Activated CD4-positive, alpha-beta T cell treated with anti-CD3 and anti-CD28 coated beads, Interleukin-2, Interleukin-4, amounts not matched to agents 100 ng/mL and 50 ng/mL, durations not matched to agents 16 hours and 8 hours (primary cell): ENCODE results near the gene SCAF4.
"Not testable (repeated sequence)": the region's sequence is repeated elsewhere in the genome, so short reads cannot be mapped to it uniquely, and the experiment has no call there.

Source experiments
- DNase-seq: peaks from one replicate; pipeline ENCODE4 v3.0.0-alpha.2; 2020; ENCODE audit warnings: low spot score

SCAF4 gene

DNA sequence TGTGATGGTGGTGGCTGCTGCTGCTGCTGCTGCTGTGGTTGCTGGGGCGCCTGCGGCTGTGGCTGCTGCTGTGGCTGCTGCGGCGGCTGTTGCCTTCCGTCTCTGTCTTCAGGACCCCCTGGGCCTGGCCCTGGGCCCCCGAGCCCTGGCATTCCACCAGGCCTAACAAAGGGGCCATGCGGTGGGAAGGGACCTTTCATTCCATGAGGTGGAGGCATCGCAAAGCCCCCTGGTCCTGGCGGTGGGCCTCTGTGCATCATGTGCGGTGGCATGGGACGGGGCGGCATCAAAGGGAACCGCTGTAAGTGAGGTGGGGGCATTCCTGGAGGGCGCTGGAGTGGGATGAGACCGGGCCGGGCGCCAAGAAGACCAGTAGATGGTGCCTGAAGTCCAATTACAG lies 60.0 kb downstream of the SCAF4 start:
- DNase-seq: no peak

DNA sequence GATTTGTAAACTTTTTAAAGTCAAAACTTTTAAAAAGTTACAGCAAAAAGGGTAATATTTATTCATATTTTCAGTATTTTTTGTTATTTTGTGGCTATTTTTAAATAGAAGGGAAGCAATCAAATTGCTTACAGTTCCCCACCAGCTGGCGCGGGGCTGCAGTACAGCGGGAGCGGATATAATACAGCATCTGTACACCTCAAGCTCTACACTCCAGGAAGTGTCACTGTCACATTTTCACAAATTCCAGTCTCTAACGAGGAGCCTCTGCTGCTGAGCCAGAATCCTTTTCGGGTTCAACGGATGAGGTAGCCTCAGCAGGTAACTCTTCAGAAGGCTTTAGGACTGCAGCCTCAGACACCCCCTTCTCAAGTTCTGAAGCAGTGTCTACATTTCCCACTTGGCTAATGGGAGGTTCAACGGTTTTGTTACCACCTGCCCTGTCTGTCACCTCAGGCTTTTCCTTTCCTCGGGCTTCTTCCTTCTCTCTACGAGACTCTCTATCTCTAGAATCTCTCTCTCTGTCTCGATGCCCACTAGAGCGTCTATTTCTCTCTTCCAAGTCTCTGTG lies 60.7 kb downstream of the SCAF4 start:
- DNase-seq: no peak

DNA sequence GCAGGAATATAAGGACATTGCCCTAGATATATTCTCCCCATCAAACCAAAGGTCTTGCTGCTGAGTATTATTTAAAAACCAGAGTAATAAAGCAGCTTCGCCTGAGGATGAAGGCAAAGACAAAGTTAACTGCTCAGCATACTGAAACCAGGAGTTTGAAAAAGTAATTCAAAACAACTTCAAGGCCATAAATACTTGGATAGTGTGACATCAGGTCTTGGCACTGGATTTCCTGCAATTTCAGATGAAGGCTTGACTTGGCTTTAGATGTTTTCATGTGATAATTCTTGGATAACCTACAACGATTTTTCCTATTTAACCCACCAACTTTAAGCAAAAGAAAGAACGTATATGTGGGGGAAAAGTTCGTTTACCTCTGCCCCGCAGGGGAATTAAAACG lies 61.8 kb downstream of the SCAF4 start:
- DNase-seq: no peak

DNA sequence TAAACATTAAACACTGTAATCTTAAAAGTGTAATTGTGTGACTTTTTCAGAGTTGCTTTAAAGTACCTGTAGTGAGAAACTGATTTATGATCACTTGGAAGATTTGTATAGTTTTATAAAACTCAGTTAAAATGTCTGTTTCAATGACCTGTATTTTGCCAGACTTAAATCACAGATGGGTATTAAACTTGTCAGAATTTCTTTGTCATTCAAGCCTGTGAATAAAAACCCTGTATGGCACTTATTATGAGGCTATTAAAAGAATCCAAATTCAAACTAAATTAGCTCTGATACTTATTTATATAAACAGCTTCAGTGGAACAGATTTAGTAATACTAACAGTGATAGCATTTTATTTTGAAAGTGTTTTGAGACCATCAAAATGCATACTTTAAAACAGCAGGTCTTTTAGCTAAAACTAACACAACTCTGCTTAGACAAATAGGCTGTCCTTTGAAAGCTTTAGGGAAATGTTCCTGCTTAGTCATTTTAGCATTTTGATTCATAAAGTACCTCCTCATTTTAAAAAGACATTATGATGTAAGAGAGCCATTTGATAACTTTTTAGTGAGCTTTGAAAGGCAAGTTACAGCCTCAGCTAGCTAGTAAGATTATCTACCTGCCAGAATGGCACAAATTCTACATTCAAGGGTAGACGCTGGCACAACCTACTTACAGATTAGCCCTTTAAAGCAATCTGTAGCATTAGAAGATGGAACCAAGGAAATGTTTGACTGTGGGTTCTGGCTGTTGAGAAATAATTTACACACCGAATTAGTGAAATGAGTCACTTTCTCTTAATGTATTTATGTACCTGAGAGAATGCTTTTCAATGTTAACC lies 63.0 kb downstream of the SCAF4 start:
- DNase-seq: peak; percentile 57

DNA sequence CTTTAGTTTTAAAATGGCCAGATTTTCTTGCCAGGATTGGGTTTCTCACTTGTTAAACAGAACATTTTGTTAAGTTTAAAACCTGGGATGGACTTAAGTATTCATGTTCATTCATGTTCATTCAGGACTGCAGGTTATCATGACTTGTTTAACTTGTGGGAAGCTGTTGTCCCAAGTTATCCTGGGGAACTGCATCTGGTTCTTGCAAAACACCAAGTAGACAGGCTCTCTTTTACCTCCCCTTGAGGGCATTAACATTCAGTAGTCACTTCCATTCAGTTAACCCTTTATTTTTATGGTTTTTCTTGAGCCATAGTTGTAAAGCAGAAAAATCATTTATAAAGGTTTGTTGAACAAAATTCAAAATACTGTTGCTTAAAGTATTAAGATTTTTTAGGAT lies 64.3 kb downstream of the SCAF4 start:
- no peak for DNase-seq

DNA sequence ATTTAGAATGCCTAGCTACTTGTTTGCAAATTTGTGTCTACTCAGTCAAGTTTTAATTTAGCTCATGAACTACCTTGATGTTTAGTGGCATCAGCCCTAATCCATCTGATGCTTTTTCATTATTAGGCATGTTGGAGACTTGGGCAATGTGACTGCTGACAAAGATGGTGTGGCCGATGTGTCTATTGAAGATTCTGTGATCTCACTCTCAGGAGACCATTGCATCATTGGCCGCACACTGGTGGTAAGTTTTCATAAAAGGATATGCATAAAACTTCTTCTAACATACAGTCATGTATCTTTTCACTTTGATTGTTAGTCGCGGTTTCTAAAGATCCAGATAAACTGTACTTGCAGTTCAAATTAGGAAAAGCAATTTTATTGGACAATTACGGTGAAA lies 64.8 kb downstream of the SCAF4 start:
- DNase-seq: peak; percentile 46

DNA sequence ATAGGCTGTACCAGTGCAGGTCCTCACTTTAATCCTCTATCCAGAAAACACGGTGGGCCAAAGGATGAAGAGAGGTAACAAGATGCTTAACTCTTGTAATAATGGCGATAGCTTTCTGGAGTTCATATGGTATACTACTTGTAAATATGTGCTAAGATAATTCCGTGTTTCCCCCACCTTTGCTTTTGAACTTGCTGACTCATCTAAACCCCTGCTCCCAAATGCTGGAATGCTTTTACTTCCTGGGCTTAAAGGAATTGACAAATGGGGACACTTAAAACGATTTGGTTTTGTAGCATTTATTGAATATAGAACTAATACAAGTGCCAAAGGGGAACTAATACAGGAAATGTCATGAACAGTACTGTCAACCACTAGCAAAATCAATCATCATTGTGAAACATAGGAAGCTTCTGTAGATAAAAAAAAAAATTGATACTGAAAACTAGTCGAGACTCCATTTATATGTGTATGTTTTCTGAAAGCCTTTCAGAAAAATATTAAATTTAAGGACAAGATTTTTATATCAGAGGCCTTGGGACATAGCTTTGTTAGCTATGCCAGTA lies 65.4 kb downstream of the SCAF4 start:
- DNase-seq: no peak

DNA sequence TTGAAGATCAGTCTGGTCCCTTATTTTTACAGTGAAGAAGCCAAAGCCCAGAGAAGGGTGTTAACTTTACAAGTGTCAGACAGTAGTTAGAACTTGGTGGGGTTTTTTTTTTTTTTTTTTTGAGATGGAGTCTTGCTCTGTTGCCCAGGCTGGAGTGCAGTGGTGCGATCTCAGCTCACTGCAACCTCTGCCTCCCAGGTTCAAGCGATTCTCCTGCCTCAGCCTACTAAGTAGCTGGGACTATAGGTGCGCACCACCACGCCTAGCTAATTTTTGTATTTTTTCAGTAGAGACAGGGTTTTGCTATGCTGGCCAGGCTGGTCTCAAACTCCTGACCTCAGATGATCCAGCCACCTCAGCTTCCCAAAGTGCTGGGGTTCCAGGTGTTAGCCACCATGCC lies 66.0 kb downstream of the SCAF4 start:
- DNase-seq: not testable (repeated sequence)

DNA sequence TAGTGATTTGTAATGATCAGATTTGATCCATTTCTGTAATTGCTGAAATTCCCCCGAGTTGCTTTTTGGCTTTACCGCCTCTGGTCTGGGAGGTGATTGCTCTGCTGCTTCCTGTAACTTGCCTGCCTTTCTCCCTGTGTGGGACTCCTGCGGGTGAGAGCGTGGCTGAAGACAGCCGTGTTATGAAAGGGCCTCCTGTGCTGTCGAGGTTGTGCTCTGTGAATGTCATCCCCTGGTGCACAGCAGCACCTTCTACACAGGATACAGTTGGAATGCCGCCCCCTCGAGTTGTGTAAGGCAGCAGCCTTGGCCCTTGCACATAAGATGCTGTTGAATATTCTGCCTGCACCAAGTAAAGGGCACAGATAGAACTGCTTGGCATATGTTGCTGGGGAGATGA lies 66.5 kb downstream of the SCAF4 start:
- peak; percentile 48 for DNase-seq

DNA sequence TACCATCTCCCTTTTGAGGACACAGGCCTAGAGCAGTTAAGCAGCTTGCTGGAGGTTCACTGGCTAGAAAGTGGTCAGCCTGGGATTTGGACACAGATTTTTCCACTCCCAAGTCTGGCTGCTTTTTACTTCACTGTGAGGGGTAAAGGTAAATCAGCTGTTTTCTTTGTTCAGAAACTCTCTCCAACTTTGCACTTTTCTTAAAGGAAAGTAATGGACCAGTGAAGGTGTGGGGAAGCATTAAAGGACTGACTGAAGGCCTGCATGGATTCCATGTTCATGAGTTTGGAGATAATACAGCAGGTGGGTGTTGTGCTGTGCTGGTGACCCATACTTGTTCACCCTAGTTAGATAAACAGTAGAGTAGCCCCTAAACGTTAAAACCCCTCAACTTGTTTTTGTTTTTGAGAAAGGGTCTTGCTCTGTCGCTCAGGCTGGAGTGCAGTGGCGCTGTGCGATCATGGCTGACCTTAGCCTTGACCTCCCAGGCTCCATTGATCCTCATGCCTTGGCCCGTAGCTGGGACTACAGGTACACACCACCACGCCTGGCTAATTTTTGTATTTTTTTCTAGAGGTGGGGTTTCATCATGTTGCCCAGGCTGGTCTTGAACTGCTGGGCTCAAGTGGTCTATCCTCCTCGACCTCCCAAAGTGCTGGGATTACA lies 68.2 kb downstream of the SCAF4 start:
- no peak for DNase-seq

DNA sequence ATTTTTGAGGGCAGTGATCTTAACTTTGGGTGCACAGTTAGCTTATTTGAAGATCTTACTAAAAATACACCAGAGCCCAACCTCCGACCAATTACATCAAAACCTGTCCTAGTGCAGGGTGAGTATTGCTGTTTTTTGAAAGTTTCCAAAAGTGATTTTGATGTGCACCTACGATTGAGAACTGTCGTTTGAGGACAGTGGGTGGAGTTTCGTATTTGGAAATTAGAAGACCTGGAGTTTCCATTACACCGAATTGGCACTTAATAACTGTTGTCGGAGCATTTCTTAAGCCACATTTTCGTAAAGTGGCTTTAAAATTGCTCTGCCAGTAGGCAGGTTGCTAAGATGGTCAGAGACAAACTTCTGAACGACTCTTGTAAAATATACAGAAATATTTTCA lies 71.3 kb downstream of the SCAF4 start:
- no peak for DNase-seq

DNA sequence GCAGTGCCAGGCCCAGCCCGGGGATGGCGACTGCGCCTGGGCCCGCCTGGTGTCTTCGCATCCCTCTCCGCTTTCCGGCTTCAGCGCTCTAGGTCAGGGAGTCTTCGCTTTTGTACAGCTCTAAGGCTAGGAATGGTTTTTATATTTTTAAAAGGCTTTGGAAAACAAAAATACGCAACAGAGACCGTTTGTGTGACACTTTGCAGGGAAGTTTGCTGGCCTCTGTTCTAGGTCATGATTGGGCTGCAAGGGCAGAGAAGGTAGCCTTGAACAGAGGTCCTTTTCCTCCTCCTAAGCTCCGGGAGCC lies 71.7 kb downstream of the SCAF4 start:
- no peak for DNase-seq

DNA sequence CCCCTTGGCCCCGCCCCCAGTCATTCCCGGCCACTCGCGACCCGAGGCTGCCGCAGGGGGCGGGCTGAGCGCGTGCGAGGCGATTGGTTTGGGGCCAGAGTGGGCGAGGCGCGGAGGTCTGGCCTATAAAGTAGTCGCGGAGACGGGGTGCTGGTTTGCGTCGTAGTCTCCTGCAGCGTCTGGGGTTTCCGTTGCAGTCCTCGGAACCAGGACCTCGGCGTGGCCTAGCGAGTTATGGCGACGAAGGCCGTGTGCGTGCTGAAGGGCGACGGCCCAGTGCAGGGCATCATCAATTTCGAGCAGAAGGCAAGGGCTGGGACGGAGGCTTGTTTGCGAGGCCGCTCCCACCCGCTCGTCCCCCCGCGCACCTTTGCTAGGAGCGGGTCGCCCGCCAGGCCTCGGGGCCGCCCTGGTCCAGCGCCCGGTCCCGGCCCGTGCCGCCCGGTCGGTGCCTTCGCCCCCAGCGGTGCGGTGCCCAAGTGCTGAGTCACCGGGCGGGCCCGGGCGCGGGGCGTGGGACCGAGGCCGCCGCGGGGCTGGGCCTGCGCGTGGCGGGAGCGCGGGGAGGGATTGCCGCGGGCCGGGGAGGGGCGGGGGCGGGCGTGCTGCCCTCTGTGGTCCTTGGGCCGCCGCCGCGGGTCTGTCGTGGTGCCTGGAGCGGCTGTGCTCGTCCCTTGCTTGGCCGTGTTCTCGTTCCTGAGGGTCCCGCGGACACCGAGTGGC lies 72.2 kb downstream of the SCAF4 start, which contains the start of gene SOD1:
Gene SOD1 (plus strand): TSS at position 158 of the 723 bp plus-strand sequence. CDS start 77 bp downstream, at position 235.
- DNase-seq: peak; percentile 97

DNA sequence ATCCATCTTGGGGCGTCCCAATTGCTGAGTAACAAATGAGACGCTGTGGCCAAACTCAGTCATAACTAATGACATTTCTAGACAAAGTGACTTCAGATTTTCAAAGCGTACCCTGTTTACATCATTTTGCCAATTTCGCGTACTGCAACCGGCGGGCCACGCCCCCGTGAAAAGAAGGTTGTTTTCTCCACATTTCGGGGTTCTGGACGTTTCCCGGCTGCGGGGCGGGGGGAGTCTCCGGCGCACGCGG lies 72.7 kb downstream of the SCAF4 start:
- no peak for DNase-seq

DNA sequence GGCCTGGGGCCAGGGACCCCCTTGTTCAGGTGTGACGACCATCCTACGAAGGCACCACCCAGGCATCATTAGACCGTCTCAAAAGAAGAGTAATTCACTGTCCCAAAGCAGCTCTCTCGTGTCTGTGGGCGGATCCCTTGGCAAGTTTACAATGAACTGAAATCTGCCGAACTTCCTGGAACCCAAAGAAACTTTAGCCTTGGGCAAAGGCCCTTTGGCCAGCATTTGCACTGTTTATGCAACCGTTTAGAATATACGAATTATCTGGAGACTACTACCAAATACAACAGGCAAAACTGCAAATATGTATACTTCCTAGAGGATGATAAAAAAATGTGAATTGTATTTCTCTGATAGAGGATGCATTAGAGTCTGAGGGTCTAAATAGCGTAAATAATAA lies 73.9 kb downstream of the SCAF4 start:
- no peak for DNase-seq

DNA sequence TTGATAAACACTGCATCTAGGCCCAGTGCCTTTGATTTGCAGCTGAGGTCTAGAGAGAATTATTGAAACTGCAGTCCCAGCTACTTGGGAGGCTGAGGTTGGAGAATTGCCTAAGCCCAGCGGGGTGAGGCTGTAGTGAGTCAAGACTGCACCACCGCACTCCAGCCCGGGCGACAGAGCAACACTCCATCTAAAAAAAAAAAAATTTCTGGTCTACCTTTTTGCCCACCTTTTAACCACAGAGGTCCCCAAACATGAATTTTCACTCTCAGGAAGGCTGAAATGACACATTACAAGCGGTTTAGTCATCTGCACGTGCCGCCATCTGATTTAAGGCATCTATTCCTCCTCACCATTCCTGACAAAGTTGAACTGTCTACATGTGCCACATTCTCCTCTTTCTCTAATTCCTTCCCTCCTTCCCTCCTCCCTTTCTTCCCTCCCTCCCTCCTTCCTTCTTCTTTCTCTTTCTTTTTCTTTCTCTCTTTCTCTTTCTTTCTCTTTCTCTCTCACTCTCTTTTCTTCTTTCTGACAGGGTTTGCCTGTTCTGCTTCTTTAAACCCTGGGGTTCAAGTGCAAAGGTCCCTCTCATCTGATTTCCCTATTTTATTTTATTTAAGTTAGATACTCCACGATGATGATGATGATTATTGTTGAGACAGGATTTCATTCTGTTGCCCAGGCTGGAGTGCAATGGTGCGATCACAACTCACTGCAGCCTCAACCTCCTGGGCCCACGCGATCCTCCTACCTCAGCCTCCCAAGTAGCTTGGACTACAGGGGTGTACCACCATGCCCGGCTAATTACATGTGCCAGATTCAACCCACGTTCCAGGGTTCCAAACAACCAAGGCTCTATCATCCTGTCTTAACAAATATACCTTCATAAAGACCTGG lies 75.5 kb downstream of the SCAF4 start:
- peak; percentile 78 for DNase-seq

DNA sequence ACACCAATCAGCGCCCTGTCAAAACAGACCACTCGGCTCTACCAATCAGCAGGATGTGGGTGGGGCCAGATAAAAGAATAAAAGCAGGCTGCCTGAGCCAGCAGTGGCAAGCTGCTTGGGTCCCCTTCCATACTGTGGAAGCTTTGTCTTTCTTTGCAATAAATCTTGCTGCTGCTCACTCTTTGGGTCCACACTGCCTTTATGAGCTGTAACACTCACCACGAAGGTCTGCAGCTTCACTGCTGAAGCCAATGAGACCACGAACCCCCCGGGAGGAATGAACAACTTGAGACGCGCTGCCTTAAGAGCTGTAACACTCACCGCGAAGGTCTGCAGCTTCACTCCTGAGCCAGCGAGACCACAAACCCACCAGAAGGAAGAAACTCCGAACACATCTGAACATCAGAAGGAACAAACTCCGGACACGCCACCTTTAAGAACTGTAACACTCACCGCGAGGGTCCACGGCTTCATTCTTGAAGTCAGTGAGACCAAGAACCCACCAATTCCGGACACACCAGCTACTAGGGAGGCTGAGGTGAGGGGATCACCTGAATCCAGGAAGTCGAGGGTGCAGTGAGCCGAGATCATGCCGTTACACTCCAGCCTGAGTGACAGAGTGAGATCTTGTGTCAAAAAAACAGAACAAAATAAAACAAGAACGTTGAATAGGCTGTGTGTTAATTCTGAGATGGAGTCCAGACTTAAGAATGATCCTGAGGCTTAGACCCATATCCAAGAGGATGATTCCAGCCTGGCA lies 76.9 kb downstream of the SCAF4 start:
- DNase-seq: not testable (repeated sequence)

DNA sequence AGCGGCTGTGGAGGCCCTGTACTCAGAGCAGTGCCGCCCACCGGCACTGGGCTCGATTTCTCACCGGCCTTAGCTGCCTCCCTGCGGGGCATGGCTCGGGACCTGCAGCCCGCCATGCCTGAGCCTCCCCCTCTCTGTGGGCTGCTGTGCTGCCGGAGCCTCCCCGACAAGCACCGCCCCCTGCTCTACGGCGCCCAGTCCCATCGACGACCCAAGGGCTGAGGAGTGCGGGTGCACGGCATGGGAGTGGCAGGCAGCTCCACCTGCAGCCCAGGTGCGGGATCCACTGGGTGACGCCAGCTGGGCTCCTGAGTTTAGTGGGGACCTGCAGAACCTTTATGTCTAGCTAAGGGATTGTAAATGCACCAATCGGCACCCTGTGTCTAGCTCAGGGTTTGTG lies 77.6 kb downstream of the SCAF4 start:
- DNase-seq: no peak

DNA sequence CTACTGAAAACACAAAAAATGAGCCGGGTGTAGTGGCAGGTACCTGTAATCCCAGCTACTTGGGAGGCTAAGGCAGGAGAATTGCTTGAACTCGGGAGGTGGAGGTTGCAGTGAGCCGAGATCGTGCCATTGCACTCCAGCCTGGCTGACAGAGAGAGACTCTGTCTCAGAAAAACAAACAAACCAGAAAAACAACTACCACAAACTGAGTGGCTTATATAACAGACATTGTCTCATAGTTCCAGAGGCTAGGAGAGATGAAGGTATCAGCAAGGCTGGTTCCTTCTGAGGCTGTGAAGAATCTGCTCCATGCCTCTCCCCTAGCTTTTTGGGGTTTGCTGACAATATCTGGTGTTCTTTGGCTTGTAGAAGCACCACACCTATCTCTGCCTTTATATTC lies 80.4 kb downstream of the SCAF4 start:
- not testable (repeated sequence) for DNase-seq

DNA sequence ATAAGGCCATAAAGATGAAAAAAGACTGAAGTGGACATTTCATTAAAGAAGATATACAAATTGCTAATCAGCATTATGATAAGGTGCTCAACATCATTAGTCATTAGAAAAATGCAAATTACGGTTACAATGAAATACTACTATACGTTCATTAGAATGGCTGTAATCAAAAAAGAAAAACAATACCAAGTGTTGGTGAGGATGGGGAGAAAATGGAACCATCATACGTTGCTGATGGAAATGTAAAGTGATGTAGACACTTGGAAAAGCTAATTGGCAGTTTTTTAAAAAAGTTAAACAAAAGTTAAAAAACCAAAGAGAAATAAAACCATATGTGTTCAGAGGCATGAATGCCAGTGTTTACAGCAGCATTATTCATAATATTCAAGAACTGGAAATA lies 81.0 kb downstream of the SCAF4 start:
- no peak for DNase-seq

DNA sequence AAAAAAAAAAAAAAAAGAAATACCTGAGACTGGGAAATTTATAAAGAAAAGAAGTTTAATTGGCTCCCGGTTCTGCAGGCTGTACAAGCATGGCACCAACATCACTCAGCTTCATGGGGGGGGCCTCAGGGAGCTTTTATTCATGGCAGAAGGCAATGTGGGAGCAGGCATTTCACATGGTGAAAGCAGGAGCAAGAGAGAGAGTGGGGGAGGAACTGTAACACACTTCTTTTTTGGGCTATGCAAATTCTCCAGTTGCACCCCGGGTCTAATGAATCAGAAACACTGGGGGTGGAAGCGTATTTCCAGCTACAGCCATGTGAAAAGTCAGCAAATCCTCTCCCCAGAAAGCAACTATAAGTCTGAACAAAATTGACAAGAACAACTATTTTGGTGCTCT lies 84.3 kb downstream of the SCAF4 start:
- no peak for DNase-seq
